Trophoblast cell (in vitro differentiated cells and primary cell): ENCODE results near the gene TRIM47.

ENCODE experiments used
- DNase-seq, 2 donors: peaks; one replicate each; pipeline ENCODE4 v3.0.0-alpha.2; 2016
- H2AFZ ChIP-seq: 2 replicates; pipeline ENCODE4 v1.6.1; 2013; ENCODE audit warnings: low read length, moderate library complexity, mild to moderate bottlenecking; ENCODE audit not compliant: insufficient read depth, poor library complexity
- H2AK5ac ChIP-seq: 2 replicates; pipeline ENCODE4 v1.6.1; 2013; ENCODE audit warnings: mild to moderate bottlenecking, low read length
- H2BK120ac ChIP-seq: 2 replicates; pipeline ENCODE4 v1.6.1; 2013; ENCODE audit warnings: low read length, mild to moderate bottlenecking, moderate library complexity; ENCODE audit not compliant: insufficient read depth, poor library complexity
- H2BK12ac ChIP-seq: 2 replicates; pipeline ENCODE4 v1.6.1; 2013; ENCODE audit warnings: mild to moderate bottlenecking, low read length, moderate library complexity
- H2BK5ac ChIP-seq: 2 replicates; pipeline ENCODE4 v1.6.1; 2013; ENCODE audit warnings: low read length, low read depth, moderate library complexity, mild to moderate bottlenecking; ENCODE audit not compliant: poor library complexity
- H3K14ac ChIP-seq: 2 replicates; pipeline ENCODE4 v1.6.1; 2013; ENCODE audit warnings: mild to moderate bottlenecking, low read length
- H3K18ac ChIP-seq: 2 replicates; pipeline ENCODE4 v1.6.1; 2013; ENCODE audit warnings: mild to moderate bottlenecking, low read length
- H3K23ac ChIP-seq: 2 replicates; pipeline ENCODE4 v1.6.1; 2013; ENCODE audit warnings: low read length
- H3K27ac ChIP-seq: 2 replicates; pipeline ENCODE4 v1.5.1; 2013; ENCODE audit warnings: low read depth, mild to moderate bottlenecking, inconsistent platforms, low read length, moderate library complexity
- H3K27me3 ChIP-seq: 2 replicates; pipeline ENCODE4 v1.6.1; 2013; ENCODE audit warnings: inconsistent platforms, mild to moderate bottlenecking, low read length, moderate library complexity; ENCODE audit not compliant: insufficient read depth
- H3K36me3 ChIP-seq, 2 experiments: 1 replicate in 1 of 2; 2 replicates in 1 of 2; pipeline ENCODE4 v1.6.1; 2013; ENCODE audit warnings: low read length in 2 of 2, mild to moderate bottlenecking in 2 of 2, moderate library complexity in 1 of 2; ENCODE audit not compliant: insufficient read depth in 2 of 2, control insufficient read depth in 1 of 2
- H3K4ac ChIP-seq: 2 replicates; pipeline ENCODE4 v1.6.1; 2013; ENCODE audit warnings: low read depth, mild to moderate bottlenecking, low read length, moderate library complexity
- H3K4me1 ChIP-seq, 2 experiments: 1 replicate in 1 of 2; 2 replicates in 1 of 2; pipeline ENCODE4 v1.6.1; 2013; ENCODE audit warnings: low read length in 2 of 2, mild to moderate bottlenecking in 2 of 2, moderate library complexity in 1 of 2; ENCODE audit not compliant: insufficient read depth in 2 of 2, control insufficient read depth in 1 of 2
- H3K4me2 ChIP-seq: 2 replicates; pipeline ENCODE4 v1.6.1; 2013; ENCODE audit warnings: inconsistent platforms, mild to moderate bottlenecking, low read length, moderate library complexity
- H3K4me3 ChIP-seq: 2 replicates; pipeline ENCODE4 v1.5.1; 2013; ENCODE audit warnings: mild to moderate bottlenecking, low read depth, low read length, inconsistent platforms
- H3K79me1 ChIP-seq: one replicate; pipeline ENCODE4 v1.6.1; 2013; ENCODE audit warnings: low read length
- H3K79me2 ChIP-seq: 2 replicates; pipeline ENCODE4 v1.6.1; 2013; ENCODE audit warnings: low read length, mild to moderate bottlenecking; ENCODE audit not compliant: control insufficient read depth, insufficient read depth, poor library complexity
- H3K9ac ChIP-seq: 2 replicates; pipeline ENCODE4 v1.6.1; 2013; ENCODE audit warnings: mild to moderate bottlenecking, low read length
- H3K9me3 ChIP-seq: 2 replicates; pipeline ENCODE4 v1.6.1; 2013; ENCODE audit warnings: low read depth, mild to moderate bottlenecking, control low read depth, inconsistent platforms, low read length; ENCODE audit not compliant: insufficient read depth
- H4K12ac ChIP-seq: 2 replicates; pipeline ENCODE4 v1.6.1; 2013; ENCODE audit warnings: low read depth, mild to moderate bottlenecking, low read length, moderate library complexity
- H4K8ac ChIP-seq: 2 replicates; pipeline ENCODE4 v1.6.1; 2013; ENCODE audit warnings: low read depth, mild to moderate bottlenecking, low read length, moderate library complexity
- H4K91ac ChIP-seq: one replicate; pipeline ENCODE4 v1.6.1; 2013; ENCODE audit warnings: low read depth, mild to moderate bottlenecking, low read length, moderate library complexity
- WGBS: extraction: QIAGEN DNeasy Blood & Tissue Kit; methylation state at CpG from one replicate; pipeline ENCODE4 v1.1.7; 2013; ENCODE audit warnings: missing lambda C conversion rate; ENCODE audit not compliant: insufficient read length, insufficient coverage; ENCODE audit errors: extremely low coverage; 5-methylcytosine and 5-hydroxymethylcytosine counted together

TRIM47 gene

GRCh38 chr17:75899767-75900468 is 21.5 kb upstream of the TRIM47 start:
- Histone ChIP-seq H2BK120ac (no peak overlapping the region), H4K12ac (no peak overlapping the region), H3K9ac (no peak overlapping the region), H3K9me3 (no peaks in the 10 kb centered on the region), H2AFZ (no peak overlapping the region), H3K27ac (no peak overlapping the region), H4K8ac (no peak overlapping the region), H3K79me2 (peaks cover 13% of the 10 kb centered on the region), H3K18ac (no peak overlapping the region), H4K91ac (no peak overlapping the region), H3K36me3 (peaks cover 38 to 50% of the 10 kb centered on the region in 2 experiments), H3K4me2 (no peak overlapping the region), H3K14ac (no peak overlapping the region), H3K27me3 (no peaks in the 10 kb centered on the region), H3K79me1 (peaks cover 8% of the 10 kb centered on the region), H2BK12ac (no peak overlapping the region), H2AK5ac (no peak overlapping the region), H3K4me3 (no peak overlapping the region), H3K23ac (no peak overlapping the region), H2BK5ac (no peak overlapping the region), H3K4me1 (peaks cover 9 to 11% of the 10 kb centered on the region in 2 experiments), H3K4ac (no peak overlapping the region)
- DNase-seq: no peak
- WGBS: no CpG with 5 or more reads among the region's 23 CpGs

DNA sequence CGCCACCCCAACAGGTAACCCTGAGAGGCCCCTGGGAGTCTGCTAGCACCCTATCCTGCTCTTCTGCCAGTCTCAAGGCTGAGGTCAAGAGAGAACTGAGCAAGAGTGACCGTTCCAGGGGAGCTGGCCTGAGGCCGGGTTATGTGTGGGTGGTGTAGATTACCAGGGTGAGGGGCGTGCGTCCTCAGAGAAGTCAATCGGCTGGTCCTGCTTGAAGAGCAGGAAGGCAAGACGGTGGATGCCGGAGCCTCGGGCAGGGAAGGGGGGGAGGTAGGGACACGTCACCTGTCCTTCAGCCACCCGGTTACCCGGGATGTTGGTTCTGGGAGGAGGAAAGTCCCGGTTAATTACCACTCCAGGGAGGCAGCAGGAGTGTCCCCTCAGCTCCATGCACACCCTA is 21.0 kb upstream of the TRIM47 start:
- no peak overlapping the region for H3K4me3 ChIP-seq
- H3K79me1 ChIP-seq: peaks cover 7% of the 10 kb centered on the region
- no peak overlapping the region for H3K4ac ChIP-seq
- H3K23ac ChIP-seq: no peak overlapping the region
- no peak overlapping the region for H2AK5ac ChIP-seq
- no peak overlapping the region for H3K4me2 ChIP-seq
- peaks cover 38 to 50% of the 10 kb centered on the region in 2 experiments for H3K36me3 ChIP-seq
- H3K27me3 ChIP-seq: no peaks in the 10 kb centered on the region
- no peaks in the 10 kb centered on the region for H3K9me3 ChIP-seq
- no peak overlapping the region for H4K91ac ChIP-seq
- H3K18ac ChIP-seq: no peak overlapping the region
- no peak overlapping the region for H3K9ac ChIP-seq
- peaks cover 9 to 11% of the 10 kb centered on the region in 2 experiments for H3K4me1 ChIP-seq
- H3K79me2 ChIP-seq: peaks cover 11% of the 10 kb centered on the region
- DNase-seq: no peak
- H3K27ac ChIP-seq: no peak overlapping the region
- H3K14ac ChIP-seq: no peak overlapping the region
- H2BK5ac ChIP-seq: no peak overlapping the region
- H4K8ac ChIP-seq: no peak overlapping the region
- H2BK12ac ChIP-seq: no peak overlapping the region
- H2BK120ac ChIP-seq: no peak overlapping the region
- no peak overlapping the region for H4K12ac ChIP-seq
- WGBS: no CpG with 5 or more reads among the region's 13 CpGs
- H2AFZ ChIP-seq: no peak overlapping the region

- no peak overlapping the region for H2AFZ ChIP-seq
- no peak for DNase-seq
- no peak overlapping the region for H3K4ac ChIP-seq
- H2BK120ac ChIP-seq: no peak overlapping the region
- no peaks in the 10 kb centered on the region for H3K9me3 ChIP-seq
- no CpG with 5 or more reads among the region's 16 CpGs for WGBS
- H3K27ac ChIP-seq: no peak overlapping the region
- peaks cover 7% of the 10 kb centered on the region for H3K79me2 ChIP-seq
- H3K18ac ChIP-seq: no peak overlapping the region
- H3K4me1 ChIP-seq: peaks cover 6 to 8% of the 10 kb centered on the region in 2 experiments
- H2BK12ac ChIP-seq: no peak overlapping the region
- H3K23ac ChIP-seq: no peak overlapping the region
- no peak overlapping the region for H2AK5ac ChIP-seq
- H4K12ac ChIP-seq: no peak overlapping the region
- H3K14ac ChIP-seq: no peak overlapping the region
- H4K8ac ChIP-seq: no peak overlapping the region
- no peak overlapping the region for H3K9ac ChIP-seq
- no peak overlapping the region for H4K91ac ChIP-seq
- H3K27me3 ChIP-seq: no peaks in the 10 kb centered on the region
- H2BK5ac ChIP-seq: no peak overlapping the region
- H3K79me1 ChIP-seq: peaks cover 5% of the 10 kb centered on the region
- peaks cover 38 to 50% of the 10 kb centered on the region in 2 experiments for H3K36me3 ChIP-seq
- no peak overlapping the region for H3K4me2 ChIP-seq
- no peak overlapping the region for H3K4me3 ChIP-seq
Observed at GRCh38 chr17:75898791-75899190, 20.4 kb upstream of the TRIM47 start.

DNA sequence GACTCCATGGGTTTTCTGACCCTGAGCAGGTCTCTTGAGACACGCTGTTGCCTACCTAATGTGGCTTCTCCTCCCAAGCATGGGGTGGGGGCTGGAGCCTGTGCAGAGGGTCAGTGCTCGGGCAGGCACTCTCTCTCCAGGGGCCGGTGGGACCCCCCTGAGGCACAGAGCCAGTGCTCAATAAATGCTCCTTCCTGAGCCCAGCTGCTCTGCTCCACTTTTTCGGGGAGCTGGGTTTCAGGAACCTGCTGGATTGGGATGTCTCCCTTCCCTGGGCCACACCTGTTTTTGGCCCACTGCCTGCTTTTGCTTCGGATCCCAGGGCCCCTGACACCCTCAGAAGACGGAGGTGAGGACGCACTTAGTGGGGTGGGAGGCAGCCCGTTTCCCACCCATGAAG is 19.7 kb upstream of the TRIM47 start:
- WGBS: no CpG with 5 or more reads among the region's 8 CpGs

More for the DNA sequence above, 19.7 kb upstream of the TRIM47 start:
- no peak overlapping the region for H3K27ac ChIP-seq
- H4K91ac ChIP-seq: no peak overlapping the region
- no peak overlapping the region for H4K8ac ChIP-seq
- no peak overlapping the region for H3K4me2 ChIP-seq
- no peak overlapping the region for H3K14ac ChIP-seq
- H2AFZ ChIP-seq: no peak overlapping the region
- no peak overlapping the region for H2AK5ac ChIP-seq
- H3K9ac ChIP-seq: no peak overlapping the region
- H4K12ac ChIP-seq: no peak overlapping the region
- H3K9me3 ChIP-seq: no peaks in the 10 kb centered on the region
- H3K4me3 ChIP-seq: no peak overlapping the region
- no peak for DNase-seq
- no peak overlapping the region for H3K23ac ChIP-seq
- H2BK12ac ChIP-seq: no peak overlapping the region
- peaks cover 5% of the 10 kb centered on the region for H3K79me1 ChIP-seq
- peaks cover 38 to 50% of the 10 kb centered on the region in 2 experiments for H3K36me3 ChIP-seq
- no peak overlapping the region for H3K18ac ChIP-seq
- H3K79me2 ChIP-seq: peaks cover 7% of the 10 kb centered on the region
- H3K27me3 ChIP-seq: no peaks in the 10 kb centered on the region
- H3K4me1 ChIP-seq: peaks cover 6 to 8% of the 10 kb centered on the region in 2 experiments
- H2BK120ac ChIP-seq: no peak overlapping the region
- H2BK5ac ChIP-seq: no peak overlapping the region
- H3K4ac ChIP-seq: no peak overlapping the region
